Activated CD4-positive, alpha-beta T cell treated with anti-CD3 and anti-CD28 coated beads, Interleukin-2, amount 50 U/mL, for 4 hours (primary cell): ENCODE data around the gene PPP2R5D.

Experiments
- DNase-seq, 2 experiments: peaks; one replicate each; pipeline ENCODE4 v3.0.0-alpha.2; 2020

The PPP2R5D gene

DNA sequence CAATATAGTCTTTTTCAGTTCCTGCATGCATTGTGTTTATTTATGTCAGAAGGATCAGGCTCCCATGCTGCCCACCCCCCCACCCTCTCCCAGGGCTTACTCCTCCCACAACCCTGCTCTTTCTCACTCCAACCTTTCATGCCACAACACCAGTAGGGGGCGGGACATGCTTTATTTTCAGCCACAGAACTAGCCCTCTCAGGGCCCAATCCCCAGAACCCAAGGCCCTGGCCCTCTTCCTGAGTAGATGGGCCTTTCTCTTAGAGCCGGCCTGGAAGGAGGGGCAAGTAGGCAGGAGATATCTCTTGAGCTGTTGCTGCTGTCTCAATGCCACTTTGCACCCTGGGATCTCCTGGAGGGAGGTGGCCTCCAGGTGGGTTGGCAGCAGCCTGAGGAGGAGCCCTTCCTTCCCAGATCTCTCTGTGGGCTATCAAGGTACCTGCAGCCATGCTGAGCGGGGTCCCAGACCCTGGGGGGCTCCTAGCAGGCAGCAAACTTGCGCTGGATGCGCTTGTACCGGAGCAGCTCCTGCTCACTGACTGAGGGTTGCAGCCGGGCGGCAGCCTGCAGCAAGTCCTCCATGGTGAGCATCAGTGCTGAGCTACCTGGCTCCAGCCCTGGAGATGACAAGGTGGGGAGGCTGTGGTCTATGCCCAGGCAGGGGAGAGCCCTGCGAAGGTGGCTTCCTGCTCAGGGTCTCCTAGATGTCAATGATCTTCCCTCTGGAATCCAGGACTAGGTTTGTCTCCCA lies 20.3 kb upstream of the PPP2R5D start:
- DNase-seq: peak; percentile 25 to 31

DNA sequence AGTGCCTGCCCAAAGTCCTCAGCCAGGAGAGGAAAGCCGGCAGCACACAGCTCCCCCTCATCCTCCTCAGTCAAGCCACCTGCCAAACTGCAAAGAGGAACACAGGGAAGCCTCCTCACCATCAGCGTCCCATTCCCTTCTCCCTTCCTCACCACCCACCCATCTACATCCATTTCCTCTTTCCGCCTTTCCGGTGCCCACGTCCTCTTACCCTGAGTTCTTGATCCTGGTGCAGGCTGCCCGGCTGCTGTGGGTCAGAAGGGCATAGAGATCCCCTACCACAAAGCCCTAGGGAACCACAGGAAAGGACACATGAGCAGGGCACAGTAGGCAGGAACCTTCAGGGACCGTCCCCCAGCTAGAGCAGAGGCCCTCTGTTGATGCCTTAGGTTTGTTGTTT lies 17.8 kb upstream of the PPP2R5D start:
- DNase-seq: no peak

DNA sequence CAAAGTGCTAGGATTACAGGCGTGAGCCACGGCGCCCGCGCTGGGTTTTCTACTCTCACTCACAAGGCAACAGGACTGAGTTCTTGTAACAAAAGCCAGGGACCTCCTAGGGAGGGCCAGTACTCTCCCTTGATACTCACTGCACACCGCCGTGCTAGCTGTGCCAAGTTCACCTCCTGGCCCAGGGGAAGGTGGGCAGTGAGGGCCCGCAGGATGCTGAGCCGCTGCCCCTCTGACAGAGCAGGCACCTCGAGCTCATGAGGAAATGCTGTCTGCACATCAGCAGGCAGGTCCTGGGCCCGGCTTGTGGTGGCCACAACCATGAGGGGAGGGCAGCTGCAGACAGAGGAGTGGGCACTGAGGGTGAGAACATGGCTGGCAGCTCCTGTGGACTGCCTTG lies 17.1 kb upstream of the PPP2R5D start:
- DNase-seq: no peak

DNA sequence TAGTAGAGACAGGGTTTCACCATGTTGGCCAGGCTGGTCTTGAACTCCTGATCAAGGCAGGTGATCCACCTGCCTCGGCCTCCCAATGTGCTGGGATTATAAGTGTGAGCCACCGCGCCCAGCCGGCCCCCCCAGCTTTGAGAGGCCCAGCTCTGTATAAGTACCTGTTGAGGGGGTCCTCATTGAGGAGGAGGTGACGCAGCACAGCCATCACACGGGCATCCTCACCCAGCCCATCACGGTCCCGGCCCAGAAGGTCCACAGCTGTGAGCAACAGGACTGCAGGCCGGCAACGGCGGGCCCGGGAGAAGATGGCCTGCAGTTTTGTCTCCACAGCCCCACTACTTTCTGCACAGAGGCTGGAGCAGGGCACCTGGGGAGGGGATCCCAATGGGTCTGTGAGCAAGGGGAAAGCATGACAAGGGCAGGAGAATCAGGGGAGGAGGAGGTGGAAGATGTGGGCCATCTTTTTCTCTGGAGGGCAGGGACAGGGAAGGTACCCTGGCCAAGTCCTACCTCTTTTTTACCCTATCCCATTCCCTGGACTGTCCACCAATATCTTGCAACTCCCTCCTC lies 16.2 kb upstream of the PPP2R5D start:
- DNase-seq: no peak

DNA sequence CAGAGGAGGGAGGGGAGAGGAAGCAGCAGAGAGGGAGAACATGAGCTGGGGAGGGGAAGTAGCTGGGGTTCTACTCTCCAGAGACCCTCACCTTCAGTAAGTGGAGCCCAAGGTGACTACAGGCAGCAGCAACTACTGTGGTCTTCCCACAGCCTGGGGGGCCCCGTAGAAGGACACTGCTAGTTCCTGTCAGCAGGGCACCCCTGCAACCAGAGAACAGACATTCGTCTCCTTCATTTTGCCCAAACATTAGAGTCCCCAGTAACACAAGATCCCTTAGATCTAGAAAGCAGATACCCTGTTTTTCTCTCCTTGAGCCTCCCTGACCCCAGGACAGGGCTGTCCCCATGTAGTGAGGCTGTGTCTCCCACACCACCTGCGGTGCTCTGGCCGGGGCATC lies 15.6 kb upstream of the PPP2R5D start:
- DNase-seq: no peak

DNA sequence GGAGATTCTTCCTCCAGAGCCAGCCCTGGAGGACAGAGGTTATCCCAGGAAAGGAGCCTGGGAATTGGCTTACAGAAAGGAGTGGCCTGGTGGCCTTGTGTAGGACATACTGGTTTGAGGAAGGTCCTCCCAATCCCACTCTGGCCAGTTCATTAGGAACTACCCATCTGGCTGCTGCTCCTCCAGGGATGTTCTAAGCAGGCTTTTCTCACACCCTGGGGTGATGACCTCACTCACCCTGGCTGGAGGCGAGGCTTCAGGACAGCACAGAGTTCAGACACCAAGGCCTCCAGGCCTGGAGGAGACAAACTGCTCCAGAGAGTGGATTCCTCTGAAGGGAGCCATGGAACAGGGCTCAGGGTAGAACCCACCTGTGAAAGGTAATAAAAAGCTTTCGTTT lies 14.9 kb upstream of the PPP2R5D start:
- no peak for DNase-seq

DNA sequence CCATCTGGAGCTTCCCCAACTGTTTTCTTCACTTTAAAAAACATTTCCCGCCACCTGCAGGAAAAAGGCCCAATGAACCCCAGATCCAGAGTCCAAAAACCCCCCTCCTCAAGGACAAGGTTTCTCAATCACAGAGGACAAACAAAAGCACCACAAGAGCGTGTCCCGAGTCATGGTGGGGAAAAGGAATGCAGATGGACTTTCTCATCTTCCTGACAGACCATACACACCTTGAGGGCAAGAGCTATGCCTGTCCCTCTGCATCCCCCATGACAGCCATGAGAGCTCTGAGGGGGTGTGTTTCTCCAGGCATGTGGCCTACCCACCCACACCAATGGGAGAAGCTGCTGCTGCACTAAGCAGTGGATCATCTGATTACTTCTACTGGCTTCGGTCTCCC lies 14.4 kb upstream of the PPP2R5D start:
- no peak for DNase-seq

DNA sequence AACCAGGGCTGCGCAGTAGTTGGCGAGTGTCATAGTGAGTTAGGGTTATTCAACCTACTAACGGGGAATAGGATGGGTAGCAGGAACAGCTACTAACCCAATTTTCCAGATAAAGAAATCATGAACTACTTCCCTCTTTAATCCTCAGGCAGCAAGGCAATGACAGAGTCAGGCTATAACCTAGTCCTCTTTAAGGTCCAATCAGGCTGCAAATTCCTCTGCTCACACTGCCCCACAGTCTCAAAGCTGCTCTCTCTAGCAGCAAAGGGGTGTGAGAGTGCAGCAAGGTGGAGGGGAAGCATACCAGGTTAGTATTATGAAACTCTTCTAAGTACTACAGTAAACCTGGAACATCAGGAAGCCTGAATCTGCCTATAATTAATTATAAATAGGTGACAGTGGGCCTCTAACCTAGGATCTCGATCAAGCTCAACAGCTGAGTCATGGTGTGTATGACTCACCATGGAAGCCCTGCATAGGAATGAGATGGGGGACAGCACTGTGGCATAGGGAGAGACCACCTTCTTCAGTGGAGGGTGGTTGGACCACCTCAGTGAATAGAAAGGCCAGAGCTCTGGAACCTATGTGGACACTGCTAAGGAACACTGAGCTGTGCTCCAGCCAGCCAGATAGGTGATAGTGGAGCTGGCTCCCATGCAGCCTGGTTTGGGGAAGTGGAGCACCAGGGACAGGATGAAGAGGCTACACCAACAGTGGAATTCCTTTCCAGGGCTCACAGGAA lies 13.3 kb upstream of the PPP2R5D start:
- DNase-seq: no peak

DNA sequence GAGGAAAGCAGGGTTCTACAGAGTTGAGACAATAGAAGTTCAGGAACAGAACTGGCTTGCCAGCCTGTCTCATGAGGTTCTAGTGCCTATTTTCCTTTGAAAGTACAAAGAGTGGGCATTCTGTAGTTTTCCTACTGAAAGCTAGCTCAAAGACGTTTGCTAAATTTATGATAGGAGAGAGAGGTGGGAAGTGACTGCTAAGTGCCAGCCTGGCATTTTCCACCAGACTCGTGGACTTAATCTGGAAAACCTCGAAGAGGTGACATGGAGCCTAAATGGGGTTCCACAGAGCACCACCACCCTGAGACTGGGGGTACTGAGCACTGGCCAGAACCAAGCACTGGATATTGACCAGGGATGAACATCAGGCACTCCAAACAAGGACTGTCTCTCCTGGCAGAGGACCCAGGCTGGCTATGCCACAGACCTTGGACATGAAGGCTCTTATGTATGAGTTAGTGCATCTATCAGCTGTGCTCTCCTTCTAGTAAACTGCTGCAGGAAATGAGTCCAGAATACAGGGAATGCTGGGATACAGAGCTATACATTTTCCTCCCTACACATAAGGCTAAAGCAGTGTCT lies 12.5 kb upstream of the PPP2R5D start:
- no peak for DNase-seq

DNA sequence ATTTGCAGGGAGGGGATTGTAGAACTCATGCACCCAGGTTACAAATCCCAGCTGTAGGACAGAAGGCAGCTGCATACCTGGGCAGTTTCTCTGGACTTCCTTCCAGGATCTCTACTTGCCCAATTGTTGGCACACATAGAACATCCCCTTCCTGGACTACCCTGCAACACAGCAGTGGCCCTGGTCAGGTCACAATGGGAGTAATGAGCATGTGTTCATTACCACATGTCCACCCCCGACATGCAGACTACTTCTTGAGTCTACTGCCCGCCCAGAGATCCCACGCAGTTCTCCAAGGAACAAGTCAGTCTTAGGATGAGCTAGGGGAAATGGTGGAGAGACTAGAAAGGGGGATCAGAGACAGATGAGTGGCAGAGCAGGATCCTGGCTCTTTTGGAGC lies 10.4 kb upstream of the PPP2R5D start:
- no peak for DNase-seq

DNA sequence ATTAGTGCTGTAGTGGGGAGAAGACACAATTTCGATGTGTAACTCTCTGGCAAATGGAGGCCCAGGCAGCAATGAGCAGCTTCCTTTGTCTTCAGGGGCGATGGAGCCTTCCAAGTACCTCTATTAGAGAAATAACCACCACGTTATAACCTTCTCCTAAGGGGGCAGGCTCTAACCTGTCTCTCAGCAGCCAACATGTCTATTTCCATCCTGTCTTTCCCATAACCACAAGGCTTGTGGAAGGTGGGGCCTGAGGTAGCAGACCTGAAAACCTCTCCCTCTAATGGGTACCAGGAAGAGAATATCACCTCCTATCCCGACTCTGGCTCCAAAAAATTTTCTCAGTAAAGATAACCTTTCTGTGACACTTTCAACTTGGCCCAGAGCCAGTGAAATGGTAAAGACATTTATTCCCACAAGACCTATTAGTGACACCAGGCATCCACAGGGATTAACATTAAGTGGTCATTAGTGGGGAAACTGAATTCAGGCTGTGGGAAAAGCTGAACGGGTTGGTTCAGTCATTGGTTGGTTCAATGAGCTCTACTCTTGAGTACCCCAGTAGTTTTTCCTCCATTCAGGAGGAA lies 9.4 kb upstream of the PPP2R5D start:
- no peak for DNase-seq

DNA sequence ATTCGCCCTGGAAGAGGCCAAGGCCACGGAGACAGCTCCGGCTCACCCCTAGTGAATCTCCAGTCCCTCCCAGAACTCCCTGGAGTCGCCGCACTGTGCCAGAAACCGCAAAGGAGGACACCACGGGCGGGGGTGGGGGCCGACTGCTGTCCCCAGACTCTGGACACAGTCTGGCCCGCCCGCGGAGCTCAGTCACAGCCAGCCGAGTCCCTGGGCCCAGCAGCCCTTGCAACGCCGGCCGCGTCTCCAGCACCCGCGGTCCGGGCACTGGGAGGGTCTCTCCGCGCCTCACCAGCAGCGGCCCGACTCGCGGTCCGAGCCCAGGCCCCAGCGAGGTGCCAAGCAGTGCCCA lies 5.9 kb upstream of the PPP2R5D start:
- DNase-seq: no peak

DNA sequence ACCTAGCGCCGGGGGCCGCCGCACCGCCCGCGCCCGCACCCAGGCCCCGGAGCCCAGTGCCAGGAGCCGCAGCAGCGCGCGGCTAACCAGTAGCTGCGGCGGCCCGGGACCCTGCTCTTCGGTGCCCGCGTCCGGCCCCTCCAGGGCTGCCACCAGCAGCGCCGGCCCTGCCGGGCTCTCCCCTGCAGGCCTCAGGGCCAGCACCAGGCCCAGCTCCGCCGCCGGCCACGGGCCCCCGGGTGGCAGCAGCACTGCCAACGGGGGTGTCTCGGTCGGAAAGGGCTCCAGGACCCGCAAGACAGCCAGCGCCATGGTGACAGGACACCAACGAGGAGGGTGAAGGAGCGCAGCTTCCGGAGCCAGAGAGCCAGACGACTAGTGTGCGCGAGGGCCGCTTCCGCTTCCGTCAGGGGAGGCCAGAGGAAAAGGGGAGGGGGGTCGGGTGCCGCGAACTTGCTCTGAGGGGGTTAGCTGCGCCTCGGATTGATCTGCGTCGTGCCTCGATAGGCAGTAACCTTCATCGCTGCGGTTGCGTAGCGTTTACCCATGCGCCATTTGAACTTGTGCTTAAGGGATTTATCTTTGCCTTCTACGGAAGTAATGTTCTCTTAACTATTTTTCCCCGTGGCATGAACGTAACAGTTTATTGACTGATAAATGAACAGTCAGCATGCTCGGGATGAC lies 5.4 kb upstream of the PPP2R5D start, which contains the start of gene PEX6:
TSS of gene PEX6 (minus strand) at position 343 of the 684 bp plus-strand sequence. CDS start at position 312, 31 bp downstream.
- peak; percentile 83 to 85 for DNase-seq

DNA sequence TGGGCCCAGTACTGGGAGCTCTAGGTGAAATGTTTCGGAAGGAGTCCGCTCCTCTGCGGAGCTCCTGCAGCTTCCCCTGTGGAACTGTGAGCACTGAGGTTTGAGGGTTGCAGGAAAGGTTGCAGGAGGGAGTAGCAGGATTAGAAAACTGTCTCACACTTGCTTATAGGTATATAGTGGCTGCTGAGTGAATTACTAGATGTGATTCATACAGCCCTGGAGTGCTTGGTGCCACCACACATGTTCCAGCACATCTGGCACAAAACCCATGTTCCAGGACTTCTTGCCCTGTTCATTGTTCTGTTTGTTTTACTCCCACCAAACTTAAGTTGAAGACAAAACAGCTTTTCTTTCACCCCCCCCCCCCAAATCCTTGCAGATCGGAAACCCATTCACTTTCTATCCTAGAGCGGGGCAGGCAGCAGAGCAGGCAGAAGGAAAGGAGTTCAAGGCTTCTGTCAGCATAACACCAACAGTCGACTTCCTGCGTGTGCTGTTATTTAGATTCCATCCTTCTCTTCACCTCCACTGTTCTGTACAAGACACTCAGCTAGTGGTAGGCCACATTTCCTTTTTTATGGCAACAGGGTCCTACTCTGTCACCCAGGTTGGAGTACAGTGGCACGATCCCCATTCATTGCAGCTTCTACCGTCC lies 4.7 kb upstream of the PPP2R5D start:
- DNase-seq: peak in 1 of 2 experiments; percentile 9

DNA sequence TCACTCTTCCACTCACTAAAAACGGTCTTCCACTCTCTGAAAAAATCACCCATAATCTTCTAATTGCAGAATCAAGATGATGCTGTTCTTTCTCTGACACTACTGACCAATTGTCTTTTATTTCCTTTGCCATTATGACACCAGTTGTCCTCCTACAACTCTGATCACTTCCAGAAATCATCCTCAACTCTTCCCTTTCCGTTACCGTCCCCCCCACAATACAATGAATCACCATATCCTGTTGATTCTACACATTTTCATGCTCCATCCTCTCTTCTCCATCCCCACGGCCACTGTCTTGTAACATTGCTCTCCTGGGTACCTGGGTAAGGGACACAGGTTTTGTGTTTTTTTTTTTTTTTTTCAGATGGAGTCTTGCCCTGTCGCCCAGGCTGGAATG lies 2.5 kb upstream of the PPP2R5D start:
- DNase-seq: no peak

DNA sequence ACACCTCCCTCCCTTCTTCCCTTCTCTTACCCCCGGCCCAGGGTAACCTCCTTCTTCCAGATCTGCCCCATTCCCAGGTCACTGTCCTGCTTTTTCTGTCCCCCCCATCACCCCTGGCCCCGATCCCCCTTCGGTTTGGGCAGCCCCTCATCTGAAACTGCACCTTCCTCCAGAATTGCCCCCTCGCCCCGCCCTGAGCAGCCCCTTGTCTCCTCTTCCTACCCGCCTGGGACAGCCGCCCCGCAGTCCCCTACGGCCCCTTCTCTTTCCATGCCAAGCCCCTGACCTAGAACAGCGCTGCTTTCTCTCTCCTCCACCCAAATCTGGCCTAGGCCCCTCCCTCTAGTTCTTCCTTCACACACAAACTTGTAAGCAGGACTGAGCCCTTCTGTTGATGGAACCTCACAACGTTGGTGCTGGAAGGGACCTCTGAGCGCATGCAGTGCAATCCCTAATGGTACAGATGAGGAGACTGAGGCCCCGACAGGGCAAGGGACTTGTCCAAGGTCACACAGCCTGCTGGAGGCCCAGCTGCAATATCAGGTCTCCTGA lies 630 bp downstream of the PPP2R5D start:
- no peak for DNase-seq

DNA sequence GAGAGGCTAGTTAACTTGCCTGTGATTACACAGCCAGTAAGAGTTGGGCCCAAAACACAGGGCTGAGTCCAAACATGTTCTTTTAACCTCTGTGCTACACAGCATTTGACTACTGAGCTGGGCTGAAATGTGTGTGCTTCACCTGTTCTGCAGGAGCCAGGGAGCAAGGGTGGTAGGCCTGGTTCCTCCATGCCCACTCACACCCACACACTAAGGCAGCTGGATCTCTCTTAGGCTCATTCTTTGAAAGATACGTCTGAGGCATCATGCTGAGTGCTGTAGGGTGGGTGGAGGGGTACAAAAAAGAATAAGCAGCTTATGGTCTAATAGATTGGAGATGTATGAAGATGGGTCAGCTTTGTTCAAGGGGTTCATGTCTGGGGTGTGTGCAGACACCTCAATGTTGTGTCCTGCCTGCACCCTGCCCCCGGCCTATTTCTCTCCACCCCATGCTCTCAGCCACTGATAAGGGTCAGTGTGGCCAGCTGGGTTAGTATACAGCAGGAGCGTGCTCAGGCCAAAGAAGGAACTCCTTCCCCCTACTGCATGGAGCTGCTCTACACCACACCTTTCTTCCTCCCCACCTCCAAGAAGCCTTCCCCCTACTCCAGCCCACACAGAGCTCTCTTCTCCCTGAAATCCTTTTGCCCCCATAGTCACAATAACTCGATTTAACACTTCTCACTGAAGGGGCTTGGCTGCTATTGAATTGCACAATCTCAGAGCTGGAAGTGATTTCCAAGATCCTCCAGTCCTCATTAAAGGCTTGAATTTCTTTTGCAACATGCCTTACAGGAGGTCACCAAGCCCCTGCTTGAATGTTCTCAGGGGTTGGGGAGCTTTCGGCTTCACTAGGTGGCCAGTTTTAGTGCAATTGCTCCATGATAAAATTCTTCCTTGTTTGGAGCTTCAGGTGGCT lies 3.4 kb downstream of the PPP2R5D start:
- no peak for DNase-seq

DNA sequence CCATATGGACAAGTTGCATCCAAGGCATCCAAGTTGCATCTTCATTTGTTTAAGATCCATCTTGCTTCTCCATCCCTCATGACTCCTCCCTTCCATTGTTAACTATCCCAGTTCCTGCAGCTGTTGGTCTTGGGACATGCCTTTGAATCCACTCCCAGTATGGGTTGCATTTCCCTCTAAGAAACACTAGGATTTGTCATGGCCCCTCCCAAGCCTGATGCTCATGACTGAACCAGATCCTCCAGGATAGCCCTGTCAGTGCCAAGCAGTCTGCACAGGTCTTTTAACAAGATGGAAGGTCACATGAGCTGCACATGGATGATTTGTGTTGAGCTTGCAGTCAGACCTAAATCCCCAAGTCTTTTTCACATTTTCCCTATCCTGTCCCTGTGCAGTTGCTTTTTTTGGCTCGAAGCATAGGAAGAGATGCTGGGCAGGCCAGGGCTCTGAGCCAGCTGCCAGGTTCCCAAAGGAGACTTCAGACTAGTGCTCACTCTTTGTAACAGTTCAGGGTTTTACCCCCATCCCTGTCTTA lies 4.2 kb downstream of the PPP2R5D start:
- no peak for DNase-seq

DNA sequence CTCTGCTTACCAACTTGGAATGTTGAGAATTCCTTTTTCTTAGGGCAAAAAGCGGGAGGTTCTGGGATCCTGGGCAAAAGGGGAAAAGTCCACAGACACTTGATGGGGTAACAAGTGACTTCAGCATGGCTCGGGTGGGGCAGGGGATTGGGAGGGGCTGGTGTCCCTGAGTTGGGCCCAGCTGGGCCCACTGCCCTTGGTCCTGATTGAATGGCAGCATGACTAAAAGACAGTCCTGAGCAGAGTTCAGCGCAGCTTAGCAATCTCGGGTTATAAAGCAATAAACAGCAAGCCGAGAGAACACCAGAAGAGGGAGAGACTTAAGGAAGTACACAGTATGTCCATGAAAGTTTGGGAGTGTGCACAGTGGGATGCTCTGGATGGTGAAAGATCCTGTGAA lies 5.6 kb downstream of the PPP2R5D start:
- DNase-seq: no peak

DNA sequence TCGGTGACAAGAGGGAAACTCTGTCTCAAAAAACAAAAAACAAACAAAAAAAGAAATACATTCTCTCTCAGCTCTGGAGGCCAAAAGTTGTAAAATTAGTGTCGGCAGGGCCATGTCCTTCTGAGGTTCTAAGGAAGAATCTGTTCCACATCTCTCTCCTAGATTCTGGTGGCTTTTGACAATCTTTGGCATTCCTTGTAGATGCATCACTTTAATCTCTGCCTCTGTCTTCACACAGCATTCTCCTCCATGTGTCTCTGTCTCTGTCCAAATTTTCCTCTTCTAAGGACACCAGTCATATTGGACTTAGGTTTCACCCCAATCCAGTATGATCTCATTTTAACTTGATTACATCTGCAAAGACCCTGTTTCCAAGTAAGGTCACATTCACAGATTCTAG lies 9.1 kb downstream of the PPP2R5D start:
- no peak for DNase-seq

DNA sequence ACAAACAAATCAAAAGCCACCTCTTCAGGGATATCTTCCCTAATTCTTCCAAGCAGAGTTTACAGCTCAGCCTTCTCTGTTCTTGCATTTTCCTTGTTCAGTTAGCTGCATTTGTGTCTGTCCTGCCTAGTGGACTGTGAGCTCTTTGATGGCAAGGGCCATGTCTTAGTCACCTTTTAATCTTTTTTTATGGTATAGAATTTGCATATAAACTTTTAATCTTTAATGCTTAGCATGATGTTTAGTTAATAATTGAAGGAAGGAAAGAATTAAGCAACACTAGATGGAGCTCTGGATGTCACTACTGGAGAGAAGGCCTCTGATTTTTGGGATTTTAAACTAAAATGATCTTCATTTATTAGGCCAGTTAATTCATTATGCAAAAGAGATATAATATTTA lies 12.1 kb downstream of the PPP2R5D start:
- no peak for DNase-seq
